ENCODE data around the gene FECH.

Gene FECH

DNA sequence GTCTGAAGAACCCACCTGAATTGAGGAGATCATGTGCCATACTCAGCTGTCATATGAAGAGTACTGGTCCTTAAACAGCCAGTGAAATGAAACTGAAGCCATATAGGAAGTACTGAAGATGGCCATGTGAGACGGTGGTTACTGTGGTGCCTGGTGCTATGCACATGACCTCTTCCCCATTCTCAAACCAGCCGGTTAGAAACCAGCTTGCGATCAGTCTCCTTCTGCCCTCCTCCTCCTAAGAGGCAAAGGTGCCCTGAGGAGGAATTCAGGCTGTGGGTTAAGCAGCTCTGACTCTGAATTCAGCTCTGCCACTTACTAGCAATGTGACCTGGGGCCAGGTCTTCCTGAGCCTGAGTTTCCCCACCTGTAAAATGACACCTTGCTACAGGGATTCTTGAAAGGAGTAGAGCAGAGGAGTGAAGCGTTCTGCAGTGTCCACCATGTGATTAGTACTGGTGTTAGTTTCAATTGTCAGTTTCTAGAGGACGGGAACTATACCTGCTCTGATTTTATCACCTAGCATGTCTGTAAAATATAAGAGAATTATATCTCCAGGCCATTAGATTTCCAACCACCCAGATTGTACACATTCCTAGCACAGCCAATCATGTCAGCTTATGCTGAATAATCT, 5.1 kb downstream of the FECH start:
- no peak for DNase-seq (ENCODE audit: low read depth in 2 of 2)

DNA sequence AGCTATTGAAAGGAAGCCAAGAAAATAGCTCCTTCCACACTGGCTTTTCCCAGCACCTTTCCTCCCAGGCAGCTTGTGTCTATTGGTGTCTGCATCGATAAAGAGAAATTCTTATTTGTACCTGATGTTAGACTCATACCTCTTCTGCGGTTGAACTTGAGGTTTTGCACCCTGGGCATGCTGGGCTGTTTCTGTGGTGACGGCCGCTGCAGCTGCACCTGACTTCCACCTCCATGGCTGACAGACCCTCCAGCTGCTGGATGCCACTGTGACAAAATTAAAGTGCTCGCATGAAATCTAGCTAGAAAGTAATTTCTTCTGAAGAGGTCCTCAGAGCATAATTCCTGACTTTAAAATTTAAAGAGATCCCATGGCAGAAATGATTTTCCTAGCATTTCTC, 6.6 kb downstream of the FECH start:
- no peak for DNase-seq (ENCODE audit: low read depth in 2 of 2)

DNA sequence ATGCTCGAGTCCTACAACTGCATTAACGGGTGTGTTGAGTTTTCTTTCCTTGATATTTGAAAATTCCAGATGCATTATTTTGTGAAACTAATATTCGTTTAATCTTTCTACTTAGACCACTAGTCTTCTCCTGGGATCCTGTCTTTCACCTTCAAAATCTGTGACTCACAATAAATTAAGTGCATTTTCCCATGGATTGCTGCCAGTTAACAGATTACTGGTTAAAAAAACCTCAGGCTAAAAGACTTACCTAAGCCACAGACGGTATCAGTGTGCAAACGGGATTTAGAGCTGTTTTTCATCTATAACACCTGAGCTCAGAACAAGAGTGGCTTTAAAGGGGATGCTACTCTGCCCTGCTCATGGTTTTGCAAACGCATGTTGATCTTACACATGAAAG, 10.2 kb downstream of the FECH start:
- DNase-seq (ENCODE audit: low read depth in 2 of 2): no peak

DNA sequence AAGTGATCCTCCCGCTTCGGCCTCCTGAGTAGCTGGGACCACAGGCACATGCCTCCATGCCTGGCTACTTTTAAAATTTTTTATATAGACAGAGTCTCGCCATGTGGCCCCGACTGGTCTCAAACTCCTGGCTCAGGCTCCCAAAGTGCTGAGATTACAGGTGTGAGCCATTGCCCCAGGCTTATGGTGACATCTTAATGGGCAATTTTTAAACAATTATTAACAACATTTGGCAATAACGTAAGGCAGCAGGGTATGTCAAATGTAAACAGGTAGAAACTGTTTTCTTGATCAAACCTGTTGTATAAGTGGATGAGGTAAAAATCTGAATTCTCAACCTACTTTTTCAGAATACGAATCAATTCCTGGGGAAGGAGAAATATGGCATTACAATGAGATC, 11.0 kb downstream of the FECH start:
- no peak for DNase-seq (ENCODE audit: low read depth in 2 of 2)

DNA sequence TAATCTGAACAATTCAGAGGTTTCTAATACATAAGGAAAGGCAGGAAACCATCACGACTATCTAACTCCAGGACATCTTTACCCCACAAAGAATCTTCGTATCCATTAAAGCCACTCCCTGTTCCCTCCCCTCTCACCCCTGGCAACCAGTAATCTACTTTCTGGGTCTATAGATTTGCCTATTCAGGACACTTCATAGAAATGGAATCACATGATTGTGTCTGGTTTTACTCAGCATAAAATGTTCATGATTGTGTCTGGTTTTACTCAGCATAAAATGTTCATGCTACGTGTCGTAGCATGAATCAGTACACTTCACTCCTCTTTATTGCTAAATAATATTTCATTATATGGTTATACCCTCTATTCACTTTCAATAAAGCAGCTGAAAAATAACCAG, 11.6 kb downstream of the FECH start:
- DNase-seq (ENCODE audit: low read depth in 2 of 2): no peak

DNA sequence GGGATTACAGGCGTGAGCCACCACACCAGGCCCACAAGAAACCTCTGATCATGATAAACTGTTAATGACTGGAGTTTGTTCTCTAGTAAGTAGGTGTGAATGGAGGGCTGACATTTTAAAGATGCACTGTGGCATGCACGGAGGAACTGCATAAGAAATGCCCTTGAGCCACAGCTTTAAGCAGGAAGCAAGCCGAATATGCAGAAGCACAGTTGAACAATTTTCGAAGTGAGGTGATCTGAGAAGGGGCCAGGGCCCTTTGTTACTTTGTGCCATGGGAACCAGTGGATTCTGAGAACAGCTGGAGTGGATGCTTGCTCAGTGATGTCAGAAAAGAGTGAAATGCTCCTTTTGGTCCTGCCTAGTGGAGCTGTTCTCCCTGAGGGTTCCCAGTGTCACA, 16.3 kb downstream of the FECH start:
- no peak for DNase-seq (ENCODE audit: low read depth in 2 of 2)

DNA sequence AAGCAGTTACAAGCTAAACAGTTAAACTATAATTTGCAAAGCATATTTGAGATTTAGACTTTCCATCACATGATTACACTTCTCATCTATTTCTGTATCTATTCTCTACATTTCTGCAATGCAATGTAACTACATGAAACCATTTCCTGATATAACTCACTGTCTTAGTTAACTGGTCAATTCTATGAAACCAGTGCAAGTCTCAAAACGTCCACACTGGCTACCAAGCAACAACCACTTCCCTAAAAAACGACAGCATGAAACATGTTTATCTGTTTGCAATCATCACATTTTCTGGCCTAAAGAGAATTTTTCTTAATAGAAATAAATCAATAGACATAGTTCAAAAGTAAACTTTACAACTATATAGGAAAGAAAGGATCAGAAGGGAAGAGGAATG, 17.4 kb downstream of the FECH start:
- DNase-seq (ENCODE audit: low read depth in 2 of 2): no peak

DNA sequence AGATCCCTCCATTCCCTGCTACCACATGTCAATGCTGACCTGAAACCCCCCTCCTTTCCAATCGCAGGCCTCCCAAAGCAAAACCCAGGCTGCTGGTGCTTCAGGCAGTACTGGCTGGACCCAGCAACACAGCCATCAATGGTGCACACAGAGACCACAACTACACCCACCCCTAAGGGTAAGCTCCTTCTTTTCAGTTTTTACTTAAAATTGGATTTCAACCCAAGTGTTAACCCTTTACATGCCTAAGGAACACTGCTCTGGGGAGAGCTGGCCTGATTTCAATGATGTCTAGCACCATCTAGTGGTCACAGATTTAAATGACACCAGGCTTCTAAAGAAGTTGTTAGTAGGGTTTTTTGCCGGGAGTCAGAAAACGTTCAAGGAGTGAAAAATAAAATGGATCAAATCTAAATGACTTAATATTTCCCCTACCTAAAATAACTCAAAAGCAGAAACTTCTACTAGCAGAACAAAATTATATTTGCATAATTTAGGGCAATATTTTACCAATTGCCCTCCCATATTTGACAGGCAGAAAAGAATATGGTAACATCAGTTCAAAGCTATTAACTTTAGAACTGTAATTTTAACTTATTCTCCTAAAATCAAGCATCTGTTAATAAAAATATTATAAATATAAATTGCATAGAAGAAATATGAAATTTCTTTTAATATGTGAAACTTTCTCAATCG, 24.6 kb downstream of the FECH start:
- DNase-seq (ENCODE audit: low read depth in 2 of 2): peak in 1 of 2 donors; percentile 27

DNA sequence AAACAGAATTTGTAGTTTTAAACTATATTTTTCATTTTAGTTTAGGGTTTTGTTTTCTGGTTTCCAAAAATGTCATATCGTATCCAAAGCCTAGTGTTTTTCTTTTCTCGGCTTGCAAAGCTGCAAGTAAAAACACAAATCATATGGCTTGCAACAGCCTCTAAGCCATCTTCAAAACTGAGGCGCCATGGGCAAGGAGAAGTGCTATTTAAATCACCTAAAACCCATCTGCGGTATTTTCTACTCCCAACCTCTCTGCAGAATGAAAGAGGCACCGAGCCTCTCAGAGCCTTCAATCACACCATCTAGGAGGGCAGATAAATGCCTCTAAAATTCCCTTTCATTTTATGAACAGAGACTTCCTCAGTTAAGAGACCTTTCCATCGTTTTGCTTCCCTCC, 25.2 kb downstream of the FECH start:
- no peak for DNase-seq (ENCODE audit: low read depth in 2 of 2)

DNA sequence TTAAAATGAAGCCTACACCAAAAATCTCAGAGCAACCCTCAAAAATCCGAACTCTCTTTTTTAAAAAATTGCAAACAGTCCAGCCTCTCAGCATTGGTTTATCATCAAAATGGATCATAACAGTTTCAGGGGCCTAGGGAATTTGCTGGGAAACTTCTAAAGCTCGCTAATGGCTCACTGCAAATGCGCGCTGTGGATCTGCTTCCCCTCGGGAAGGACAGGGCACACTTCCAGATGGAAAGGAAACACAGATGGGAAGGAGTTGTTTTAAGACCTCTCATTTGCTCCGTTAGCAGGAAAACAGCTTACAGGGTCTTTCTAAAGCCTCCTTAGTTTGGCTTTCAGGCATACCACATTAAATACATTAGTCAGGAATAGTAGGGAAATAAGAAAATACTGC, 27.2 kb downstream of the FECH start:
- DNase-seq (ENCODE audit: low read depth in 2 of 2): no peak

DNA sequence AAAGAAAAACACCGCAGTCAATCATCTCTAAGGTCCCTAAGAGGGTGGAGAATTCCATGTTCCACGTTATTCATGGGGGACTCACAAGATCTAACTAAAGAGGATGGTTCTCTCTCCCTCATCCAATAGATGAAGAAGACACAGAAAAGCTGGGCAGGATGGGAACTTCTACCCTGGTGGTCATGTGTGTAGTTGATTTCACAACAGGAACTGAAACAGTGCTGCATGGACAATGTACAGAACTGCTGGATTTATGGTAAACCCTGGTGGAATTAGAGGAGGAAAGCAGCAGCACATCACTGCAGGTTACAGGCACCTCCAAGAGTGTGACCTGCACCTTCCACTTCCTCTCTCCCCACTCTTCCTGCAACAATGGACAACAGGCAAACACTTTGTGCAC, 31.4 kb downstream of the FECH start:
- no peak for DNase-seq (ENCODE audit: low read depth in 2 of 2)

DNA sequence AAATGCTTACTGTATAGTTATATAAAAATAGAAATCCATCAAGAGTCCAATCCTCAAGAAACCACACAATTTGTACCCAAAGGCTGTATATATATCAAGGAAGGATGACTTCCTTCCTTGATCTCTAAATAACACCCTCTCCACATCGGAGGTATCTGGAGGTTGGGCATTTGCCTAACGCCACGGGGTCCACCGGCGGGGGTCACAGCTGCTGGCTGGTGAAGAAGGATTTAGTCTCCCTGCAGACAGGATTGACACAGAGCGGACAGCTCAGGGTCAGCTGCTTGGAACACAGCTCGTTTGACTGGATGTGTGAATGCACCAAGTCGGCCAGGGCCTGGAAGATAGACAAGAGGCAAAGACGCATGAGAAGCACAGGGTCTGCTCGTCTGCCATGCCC, 36.0 kb downstream of the FECH start:
- no peak for DNase-seq (ENCODE audit: low read depth in 2 of 2)

DNA sequence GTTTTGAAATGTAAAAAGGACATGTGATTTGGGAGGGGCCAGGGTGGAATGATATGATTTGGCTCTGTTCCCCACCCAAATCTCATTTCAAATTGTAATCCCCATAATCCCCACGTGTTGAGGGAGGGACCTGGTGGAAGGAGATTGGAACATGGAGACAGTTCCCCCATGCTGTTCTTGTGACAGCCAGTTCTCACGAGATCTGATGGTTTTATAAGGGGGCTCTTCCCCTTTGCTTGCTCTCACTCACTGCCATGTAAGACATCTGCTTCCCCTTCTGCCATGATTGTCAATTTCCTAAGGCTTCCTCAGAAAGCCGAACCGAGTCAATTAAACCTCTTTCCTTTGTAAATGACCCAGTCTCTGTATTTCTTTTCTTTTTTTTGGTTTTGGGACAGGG, 39.2 kb downstream of the FECH start:
- DNase-seq (ENCODE audit: low read depth in 2 of 2): no peak

DNA sequence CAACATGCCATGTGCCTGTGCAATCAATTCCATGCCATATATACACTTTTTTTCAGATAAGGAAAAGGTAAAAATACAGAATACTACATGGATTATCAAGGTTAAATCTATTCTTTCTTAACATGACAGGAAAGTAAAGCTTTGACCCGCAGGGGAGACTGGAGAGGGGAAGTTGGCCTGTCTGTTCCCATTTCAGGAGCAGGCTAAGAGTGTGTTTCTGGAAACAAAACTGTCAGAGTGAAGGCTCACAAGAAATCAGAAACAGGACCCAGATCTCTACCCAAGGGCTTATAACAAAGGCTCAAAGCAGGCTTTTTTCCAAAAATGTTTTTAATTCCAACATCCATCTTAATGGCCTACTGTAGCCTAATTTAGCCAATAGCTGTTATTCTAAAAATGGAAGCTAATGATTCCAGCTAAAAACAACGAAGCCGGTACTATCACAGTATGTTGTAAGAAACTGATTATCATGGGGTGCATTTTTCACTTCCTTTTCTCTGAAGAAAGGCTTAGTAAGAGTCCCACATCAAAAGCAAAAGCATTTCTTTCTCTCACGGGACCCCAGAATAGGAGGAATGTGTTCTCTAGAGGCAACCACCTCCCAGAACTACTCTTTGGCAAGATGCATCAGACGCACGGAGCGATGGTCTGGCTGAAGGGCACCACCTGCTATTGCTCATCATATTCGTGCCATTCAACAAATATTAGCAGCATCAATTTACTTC, 41.4 kb downstream of the FECH start:
- no peak for DNase-seq (ENCODE audit: low read depth in 2 of 2)

DNA sequence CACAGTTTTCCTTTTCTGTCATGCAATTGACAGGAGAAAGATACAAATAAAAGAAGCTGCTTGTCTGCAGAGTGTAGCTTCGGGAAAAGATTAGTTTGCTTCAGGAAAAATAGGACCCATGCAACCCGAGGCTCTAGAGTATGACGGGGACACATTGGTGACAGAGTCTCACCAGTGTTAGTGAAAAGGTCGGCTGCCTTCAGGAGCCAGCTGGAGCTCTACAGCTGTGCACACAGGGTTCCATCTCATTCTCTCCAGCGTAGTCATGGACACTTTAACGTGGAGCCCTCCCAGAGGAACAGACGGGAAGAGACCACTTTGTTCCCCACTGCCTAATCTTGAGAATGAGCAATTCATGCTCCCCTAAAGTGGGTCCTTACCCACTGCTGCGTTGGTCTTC, 42.9 kb downstream of the FECH start:
- DNase-seq (ENCODE audit: low read depth in 2 of 2): no peak

DNA sequence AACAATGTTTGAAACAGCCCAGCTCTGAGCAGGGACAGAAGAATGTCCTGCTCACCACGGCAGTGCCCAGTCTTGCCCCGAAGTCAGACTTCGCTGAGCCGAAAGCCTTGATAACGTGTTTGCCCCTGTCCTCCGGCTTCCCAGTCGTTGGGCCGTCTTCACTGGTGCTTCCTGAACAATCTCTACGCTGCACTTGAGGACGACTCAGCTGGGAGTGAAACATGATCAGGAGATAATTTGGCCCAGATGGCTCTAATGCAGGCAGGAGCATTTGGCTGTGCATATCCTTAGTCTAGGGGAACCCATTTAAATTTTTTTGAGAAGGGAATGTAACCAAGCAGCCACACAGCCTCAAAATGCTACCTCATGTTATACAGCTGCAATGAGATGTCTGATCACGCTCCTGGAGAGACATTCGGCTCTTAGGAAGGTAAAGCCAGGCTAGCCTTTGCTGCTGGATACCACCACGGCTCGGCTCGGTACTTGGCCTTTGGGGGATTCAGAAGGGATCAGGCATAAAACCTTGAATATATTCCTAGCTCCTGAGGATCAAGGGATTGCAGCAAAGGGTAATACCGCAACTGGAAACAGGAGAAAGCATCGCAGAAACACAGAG, 43.6 kb downstream of the FECH start:
- no peak for DNase-seq (ENCODE audit: low read depth in 2 of 2)

DNA sequence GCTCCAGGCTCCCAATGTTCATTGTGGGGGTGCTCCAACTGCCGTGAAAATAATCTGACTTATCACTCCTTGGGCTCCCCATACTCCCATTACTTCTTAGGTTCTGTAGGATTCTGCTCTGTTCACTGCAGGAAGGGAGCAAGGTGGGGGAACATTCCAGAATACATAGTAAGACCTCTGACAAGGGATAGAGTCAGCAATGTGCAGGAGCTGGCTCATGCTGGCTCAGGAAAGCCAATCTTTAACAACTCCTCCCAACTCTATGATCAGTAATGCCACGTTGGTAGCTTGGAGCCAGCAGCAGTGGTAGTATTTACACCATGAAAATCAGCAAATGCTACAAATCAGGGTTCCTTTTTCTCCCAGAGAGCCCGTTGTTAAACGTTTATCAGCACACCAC, 44.4 kb downstream of the FECH start:
- no peak for DNase-seq (ENCODE audit: low read depth in 2 of 2)

DNA sequence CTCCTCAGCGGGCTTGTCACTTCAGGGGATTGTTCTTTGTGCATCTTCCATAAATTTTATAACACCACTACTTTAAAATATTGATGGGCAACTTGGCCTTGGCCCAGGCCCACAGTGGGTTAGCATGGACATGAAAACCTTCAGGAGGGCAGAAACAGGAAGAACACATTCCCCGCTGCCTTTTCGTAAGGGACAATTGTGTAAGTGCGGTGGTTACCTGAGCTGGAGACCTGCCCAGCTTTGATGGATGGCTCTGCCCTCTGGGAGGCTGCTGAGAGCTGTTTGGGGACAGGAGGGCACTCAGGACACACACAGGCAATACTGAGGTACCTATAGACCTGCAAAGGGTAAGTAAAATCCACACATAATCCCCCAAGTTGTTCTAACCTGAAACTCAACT, 46.8 kb downstream of the FECH start:
- no peak for DNase-seq (ENCODE audit: low read depth in 2 of 2)

DNA sequence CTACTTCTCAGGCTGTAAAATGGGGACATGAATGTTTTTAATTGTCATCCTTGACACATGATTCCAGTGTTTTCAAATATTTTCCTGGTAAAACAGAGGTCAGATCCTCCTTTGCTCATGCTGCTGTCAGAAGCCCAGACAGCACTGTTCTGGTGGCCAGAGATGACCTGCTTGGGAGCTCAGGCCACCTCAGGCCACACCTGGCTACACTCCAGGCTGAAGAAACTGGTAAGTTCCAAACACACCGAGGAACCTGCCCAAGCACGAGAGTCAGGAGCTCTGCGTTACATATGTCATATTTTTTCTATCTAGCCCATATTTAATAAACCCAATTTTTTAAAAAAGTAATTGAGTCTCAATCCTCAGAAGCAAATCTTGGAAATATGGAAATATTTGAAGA, 47.9 kb downstream of the FECH start:
- no peak for DNase-seq (ENCODE audit: low read depth in 2 of 2)

DNA sequence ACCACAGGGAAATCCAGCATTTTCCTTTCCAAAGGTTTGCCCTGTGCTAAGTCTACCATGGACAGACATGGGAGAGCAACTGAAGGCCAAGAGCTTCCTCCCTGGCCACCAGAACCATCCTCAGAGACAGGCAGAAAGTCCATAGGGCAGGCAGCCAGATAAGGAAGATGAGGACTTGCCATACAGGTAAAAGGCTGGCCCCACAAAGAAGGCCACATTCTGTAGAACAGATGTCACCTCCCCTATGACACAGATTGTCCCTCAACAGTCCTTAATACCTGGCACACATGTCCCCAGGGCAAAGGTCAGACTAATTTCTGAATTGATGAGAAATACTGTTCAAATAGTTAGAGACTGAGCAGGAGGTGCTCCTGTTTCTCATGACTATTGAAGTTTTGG, 52.0 kb downstream of the FECH start:
- DNase-seq (ENCODE audit: low read depth in 2 of 2): no peak

DNA sequence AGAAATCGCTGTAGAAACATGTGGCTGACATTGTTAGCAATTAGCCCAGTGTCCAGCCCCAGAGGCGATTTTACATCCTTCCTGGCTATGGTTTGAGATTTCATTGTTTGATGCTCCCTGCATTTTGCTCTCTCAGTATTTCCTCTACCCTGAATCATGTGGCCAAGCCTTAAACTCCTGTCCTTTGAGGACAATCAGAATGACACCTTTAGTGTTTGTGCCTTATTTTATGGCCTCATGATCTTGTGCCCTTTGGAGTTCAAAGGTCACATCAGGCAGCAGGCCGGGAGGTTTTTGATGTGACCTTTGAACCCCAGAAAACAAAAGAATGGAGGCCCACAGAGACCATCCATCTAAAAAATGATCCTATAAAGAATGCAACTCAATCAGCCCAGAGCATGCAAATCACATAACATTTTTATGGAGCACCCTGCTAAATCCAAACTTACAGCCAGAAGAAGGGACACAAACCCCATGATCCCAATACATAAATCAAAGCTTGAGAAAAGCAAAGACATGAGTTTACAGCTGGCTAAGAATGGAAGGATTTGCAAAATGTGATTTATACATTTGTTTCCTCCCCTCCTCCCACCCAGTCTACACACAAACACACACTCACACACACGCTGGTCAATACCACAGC, 52.5 kb downstream of the FECH start:
- DNase-seq (ENCODE audit: low read depth in 2 of 2): no peak

Data from activated CD4-positive, alpha-beta T cell treated with anti-CD3 and anti-CD28 coated beads for 24 hours (primary cell).